HepG2 (cell line): ENCODE results near the gene SLC5A4. TPM values are rescaled to one million over a fixed set of nuclear protein-coding genes. Genes with fewer than 3 reads are reported as not detected.
A peak's percentile ranks its signal among the peaks of the same experiment; 100 is the strongest.

ENCODE experiments used
- ATAC-seq: fragments of 200-7000 bp; cut with Tn5 transposase; 3 replicates; pipeline ENCODE4 v1.9.1; 2020; ENCODE audit warnings: mild to moderate bottlenecking, moderate library complexity
- BruUV-seq: library from RNA; stranded (reverse); fragments of 400-500 nt; replicated peaks from 2 replicates; lab custom pipeline; 2021; lab: Mats Ljungman, UMichigan
- CTCF ChIA-PET: fragments of 300-600 bp; formaldehyde crosslinking; extraction: SDS; loops from one replicate; lab custom pipeline; 2021; ENCODE audit warnings: low total read pairs, inconsistent platforms, low intra/inter-chr PET ratio; lab: Yijun Ruan, JAX
- POLR2A ChIA-PET: fragments of 350-600 bp; sonication (Branson Sonifier 250); formaldehyde crosslinking; loops from one replicate; lab custom pipeline; 2020; ENCODE audit warnings: antibody characterized with exemption, inconsistent platforms; lab: Yijun Ruan, JAX
- DNase-seq: peaks from one replicate; pipeline ENCODE4 v3.0.0-alpha.2; 2015; ENCODE audit warnings: low spot score
- FAIRE-seq: peaks from 3 replicates; lab custom pipeline; 2011; peaks lifted over from hg19 to GRCh38; lab: Jason Lieb, UNC
- H2AFZ ChIP-seq: one replicate; pipeline ENCODE4 v1.6.1; 2011; ENCODE audit warnings: low read length, inconsistent platforms
- H3K27ac ChIP-seq: fragments of 300-600 bp; 3 replicates; pipeline ENCODE4 v1.8.0; 2011; ENCODE audit warnings: mixed run types, mild to moderate bottlenecking, mixed read lengths, low read length, inconsistent platforms; ENCODE audit not compliant: insufficient read depth; ENCODE audit errors: extremely low read length
- H3K27me3 ChIP-seq, 2 experiments: fragments of 200-600 bp in 1 of 2; 2 replicates in 1 of 2; 3 replicates in 1 of 2; pipeline versions ENCODE4 v1.6.0 to v1.8.0; 2011; ENCODE audit warnings: low read length in 2 of 2, mild to moderate bottlenecking in 2 of 2, moderate library complexity in 2 of 2, inconsistent platforms in 1 of 2; ENCODE audit not compliant: insufficient read depth in 2 of 2, control insufficient read depth in 1 of 2
- H3K36me3 ChIP-seq, 2 experiments: fragments of 200-600 bp in 1 of 2; replicated peaks in 1 of 2; 2 replicates in 1 of 2; 3 replicates in 1 of 2; pipeline versions ENCODE4 v1.5.1 to v1.8.0; 2011; ENCODE audit warnings: low read length in 2 of 2, inconsistent platforms in 1 of 2; ENCODE audit not compliant: insufficient read depth in 2 of 2, control insufficient read depth in 1 of 2
- H3K4me1 ChIP-seq: 2 replicates; pipeline ENCODE4 v1.5.1; 2012; ENCODE audit warnings: low read length, inconsistent platforms; ENCODE audit not compliant: insufficient read depth
- H3K4me2 ChIP-seq: 2 replicates; pipeline ENCODE4 v1.6.0; 2011; ENCODE audit warnings: low read depth, low read length, inconsistent platforms
- H3K4me3 ChIP-seq, 3 experiments: fragments of 200-600 bp in 1 of 3; sonication (generic), shearing (Covaris generic) in 1 of 3; replicated peaks in 1 of 3; 2 replicates each; pipeline ENCODE4 v1.5.1; 2011 to 2016; ENCODE audit warnings: low read length in 3 of 3, inconsistent platforms in 2 of 3, low read depth in 2 of 3, mild to moderate bottlenecking in 2 of 3, control low read depth in 1 of 3, mixed read lengths in 1 of 3; ENCODE audit not compliant: insufficient read depth in 1 of 3
- H3K79me2 ChIP-seq: one replicate; pipeline ENCODE4 v1.6.1; 2011; ENCODE audit warnings: low read length, inconsistent platforms; ENCODE audit not compliant: insufficient read depth
- H3K9ac ChIP-seq: 2 replicates; pipeline ENCODE4 v1.6.0; 2011; ENCODE audit warnings: mild to moderate bottlenecking, low read depth, low read length, inconsistent platforms; ENCODE audit not compliant: insufficient read depth
- H3K9me3 ChIP-seq: 2 replicates; pipeline ENCODE4 v1.5.1; 2012; ENCODE audit warnings: mild to moderate bottlenecking, low read length
- H4K20me1 ChIP-seq: 2 replicates; pipeline ENCODE4 v1.6.0; 2011; ENCODE audit warnings: inconsistent platforms, mild to moderate bottlenecking, low read length, moderate library complexity; ENCODE audit not compliant: insufficient read depth
- CBX2 ChIP-seq, 2 experiments: fragments of 200-600 bp in 1 of 2; sonication (generic); formaldehyde crosslinking in 1 of 2; IDR thresholded peaks; 2 replicates each; pipeline versions ENCODE4 v1.7.0 to v1.8.1; 2018 to 2022; ENCODE audit warnings: low read depth in 2 of 2, low read length in 1 of 2, mild to moderate bottlenecking in 1 of 2, missing genetic modification reagents in 1 of 2
- CEBPB ChIP-seq: IDR thresholded peaks from 2 replicates; pipeline ENCODE4 v1.6.1; 2011; ENCODE audit warnings: low read depth, low read length, improper control_type of control experiment, borderline replicate concordance
- FOXP4 ChIP-seq: sonication (generic); formaldehyde crosslinking; IDR thresholded peaks from 2 replicates; pipeline ENCODE4 v1.4.0; 2020; ENCODE audit warnings: missing genetic modification reagents
- HDAC1 ChIP-seq: sonication (generic); formaldehyde crosslinking; IDR thresholded peaks from 2 replicates; pipeline ENCODE4 v1.5.1; 2020; ENCODE audit warnings: mild to moderate bottlenecking, missing genetic modification reagents
- HNF1B ChIP-seq: sonication (generic); formaldehyde crosslinking; IDR thresholded peaks from 2 replicates; pipeline ENCODE4 v1.5.1; 2020; ENCODE audit warnings: mild to moderate bottlenecking, moderate library complexity, missing genetic modification reagents
- HNRNPH1 ChIP-seq: fragments of 200-400 bp; formaldehyde crosslinking; optimal IDR thresholded peaks from 2 replicates; pipeline ENCODE3; 2017; ENCODE audit warnings: mild to moderate bottlenecking, low read depth, low read length
- HNRNPL ChIP-seq: fragments of 200-400 bp; formaldehyde crosslinking; IDR thresholded peaks from 2 replicates; pipeline ENCODE4 v1.6.1; 2017; ENCODE audit warnings: mild to moderate bottlenecking, low read depth, low read length
- MIER2 ChIP-seq: IDR thresholded peaks from 2 replicates; pipeline ENCODE4 v1.6.1; 2016; ENCODE audit warnings: missing biosample characterization, missing genetic modification reagents
- MYNN ChIP-seq: sonication (generic); formaldehyde crosslinking; IDR thresholded peaks from 2 replicates; pipeline ENCODE4 v1.4.0; 2020; ENCODE audit warnings: mild to moderate bottlenecking, low read depth, missing genetic modification reagents
- MYPOP ChIP-seq: sonication (generic); formaldehyde crosslinking; IDR thresholded peaks from 2 replicates; pipeline ENCODE4 v1.8.1; 2023; ENCODE audit warnings: mild to moderate bottlenecking, moderate library complexity, missing genetic modification reagents
- PBX3 ChIP-seq: sonication (generic); formaldehyde crosslinking; IDR thresholded peaks from 2 replicates; pipeline ENCODE4 v1.8.1; 2023; ENCODE audit warnings: missing genetic modification reagents, inconsistent platforms, borderline replicate concordance
- RAD51 ChIP-seq: fragments of 450-650 bp; IDR thresholded peaks from 2 replicates; pipeline ENCODE4 v1.6.1; 2016; ENCODE audit warnings: borderline replicate concordance
- ZBTB38 ChIP-seq: sonication (generic); formaldehyde crosslinking; IDR thresholded peaks from 2 replicates; pipeline ENCODE4 v1.5.1; 2020; ENCODE audit warnings: mild to moderate bottlenecking, missing genetic modification reagents
- ZNF720 ChIP-seq: sonication (generic); formaldehyde crosslinking; IDR thresholded peaks from 2 replicates; pipeline ENCODE4 v1.4.0; 2020; ENCODE audit warnings: missing genetic modification reagents
- WGBS: methylation state at CpG from one replicate; pipeline ENCODE4 v1.1.6; 2017; ENCODE audit warnings: low lambda C conversion rate; 5-methylcytosine and 5-hydroxymethylcytosine counted together
- in situ Hi-C: cut with HindIII; loops from 2 replicates; pipeline ENCODE4 v1.10.0; 2017; ENCODE audit warnings: low pct_unique_long_range_greater_than_20kb; ENCODE audit not compliant: extremely low pct_ligation_motif_present
- intact Hi-C: fragments of 100-400 bp; cut with micrococcal nuclease; formaldehyde crosslinking; loops from one replicate; pipeline ENCODE4 v1.10.0; 2022; ENCODE audit not compliant: unreplicated experiment
- polyA plus RNA-seq, 8 experiments: library from polyadenylated mRNA; depleted of rRNA in 3 of 8; stranded (reverse) in 7 of 8; unstranded in 1 of 8; fragments of >200 nt; fragmentation: Illumina TruSeq in 4 of 8; extraction: Trizol in 4 of 8; gene quantifications; 2 replicates each; pipeline versions ENCODE4 v1.2.1 to v1.2.3, GENCODE V29; 2011 to 2016; ENCODE audit warnings: low read depth in 4 of 8, missing spikeins in 1 of 8, mixed read lengths in 1 of 8; ENCODE audit not compliant: insufficient read depth in 1 of 8
- total RNA-seq, 5 experiments: library from RNA; depleted of rRNA; stranded (reverse); fragments of >200 nt; fragmentation: Illumina TruSeq; extraction: Trizol; gene quantifications; 2 replicates each; pipeline ENCODE4 v1.2.3, GENCODE V29; 2016; ENCODE audit warnings: low read depth in 1 of 5

Gene SLC5A4
- total and polyA plus RNA-seq, 2 of the 13 experiments (the other 11 are each of a cell fraction or from before 2014, with no cell fraction given) = not detected

GRCh38 chr22:32286290-32286840, 31.2 kb upstream of the SLC5A4 start (continued):
- TF ChIP-seq HDAC1 (CRISPR knock-in tag) = no peak
- peak; percentile 59; the same call in 1 of the 2 replicates for TF ChIP-seq CEBPB
- TF ChIP-seq, all 625 proteins: peak for 1

GRCh38 chr22:32281072-32281471, 25.9 kb upstream of the SLC5A4 start:
- Histone ChIP-seq H3K4me3 (no peak overlapping the region), H3K4me1 (no peaks in the 10 kb centered on the region), H3K4me2 (no peak overlapping the region), H2AFZ (no peak overlapping the region), H3K9ac (no peak overlapping the region), H3K27ac (no peak overlapping the region), H3K36me3 (no peaks in the 10 kb centered on the region), H3K79me2 (no peaks in the 10 kb centered on the region), H3K27me3 (no peaks in the 10 kb centered on the region), H3K9me3 (no peaks in the 10 kb centered on the region), H4K20me1 (no peaks in the 10 kb centered on the region)
- ChIA-PET CTCF (no interaction called here), POLR2A (no interaction called here)
- FAIRE-seq = no peak
- in situ Hi-C loops (no loop called here), intact Hi-C loops (no loop called here)
- TF ChIP-seq MYPOP (no peak), CBX2 (IDR thresholded peaks at IDR 0.05; ENCODE audit: low read depth, low read length) (no peak), CBX2 (CRISPR knock-in tag; IDR thresholded peaks at IDR 0.05; ENCODE audit: low read depth) (no peak), ZBTB38 (CRISPR knock-in tag) (no peak), HNRNPL (no peak), MIER2 (CRISPR knock-in tag) (no peak), ZNF720 (CRISPR knock-in tag) (no peak), RAD51 (no peak), FOXP4 (CRISPR knock-in tag) (no peak), HNF1B (no peak), MYNN (CRISPR knock-in tag) (no peak), HNRNPH1 (no peak), PBX3 (no peak)
- no peak for DNase-seq
- 28% methylated on average over 10 of the region's 11 CpGs for WGBS
- BruUV-seq = no TSS peak
- ATAC-seq = no peak
